NCI-H524 treated with DMSO at 0.1 percent for 48 hours (cell line): ENCODE results near the gene GPR158.

Experiments
- DNase-seq: peaks from one replicate; lab custom pipeline; 2025; lab: John Stamatoyannopoulos, UW

GPR158 gene

DNA sequence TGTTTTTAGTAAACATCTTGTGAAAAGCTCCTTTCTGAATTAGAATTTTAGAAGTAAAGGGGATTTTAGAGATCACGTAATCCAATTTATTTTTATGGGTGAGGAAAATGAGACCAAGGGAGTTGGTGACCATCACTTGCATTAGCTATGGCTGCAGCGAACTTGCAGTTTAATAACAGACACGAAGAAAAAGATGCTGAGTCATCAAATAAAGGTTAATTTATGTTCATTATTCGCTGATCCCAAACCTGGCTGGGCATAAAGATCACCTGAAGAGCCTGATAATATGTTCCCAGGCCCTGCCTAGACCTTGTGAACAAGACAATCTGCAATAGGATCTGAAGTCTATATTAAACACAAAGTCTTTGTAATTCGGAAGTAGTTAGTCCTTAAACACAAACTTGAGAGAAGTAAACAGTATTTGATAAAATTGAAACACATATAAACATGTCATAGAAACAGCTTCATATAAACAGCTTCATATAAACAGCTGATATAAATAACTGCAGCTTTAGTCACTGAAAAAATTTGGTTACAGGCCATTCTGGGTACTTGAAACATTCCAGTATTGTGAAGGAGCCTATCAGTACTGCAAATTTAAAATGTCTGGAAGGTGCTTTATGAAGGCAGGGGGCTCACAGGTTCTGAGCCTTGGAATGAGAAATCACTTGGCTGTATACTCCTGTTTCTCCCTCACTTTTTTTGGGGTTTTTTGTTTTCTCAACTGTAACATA lies 16.5 kb downstream of the GPR158 start:
- DNase-seq, result no peak

DNA sequence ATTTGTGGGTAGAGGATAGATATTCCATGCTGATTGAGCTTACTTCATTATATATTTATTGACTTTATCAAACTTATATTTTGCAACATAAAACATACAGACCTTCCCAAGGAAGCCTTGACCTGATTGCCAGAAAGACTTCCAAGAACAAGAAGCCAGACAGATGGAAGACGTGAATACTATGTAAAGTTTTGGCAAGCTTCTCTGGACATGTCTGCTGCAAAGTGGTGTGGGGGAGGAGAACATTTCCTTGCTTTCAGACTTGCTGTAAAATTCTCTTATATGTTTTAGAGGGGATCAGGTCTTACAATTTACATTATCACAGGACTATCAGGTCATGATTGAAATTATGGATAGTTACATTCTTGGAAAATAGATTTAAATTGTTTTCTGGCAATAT lies 23.4 kb downstream of the GPR158 start:
- no peak for DNase-seq

DNA sequence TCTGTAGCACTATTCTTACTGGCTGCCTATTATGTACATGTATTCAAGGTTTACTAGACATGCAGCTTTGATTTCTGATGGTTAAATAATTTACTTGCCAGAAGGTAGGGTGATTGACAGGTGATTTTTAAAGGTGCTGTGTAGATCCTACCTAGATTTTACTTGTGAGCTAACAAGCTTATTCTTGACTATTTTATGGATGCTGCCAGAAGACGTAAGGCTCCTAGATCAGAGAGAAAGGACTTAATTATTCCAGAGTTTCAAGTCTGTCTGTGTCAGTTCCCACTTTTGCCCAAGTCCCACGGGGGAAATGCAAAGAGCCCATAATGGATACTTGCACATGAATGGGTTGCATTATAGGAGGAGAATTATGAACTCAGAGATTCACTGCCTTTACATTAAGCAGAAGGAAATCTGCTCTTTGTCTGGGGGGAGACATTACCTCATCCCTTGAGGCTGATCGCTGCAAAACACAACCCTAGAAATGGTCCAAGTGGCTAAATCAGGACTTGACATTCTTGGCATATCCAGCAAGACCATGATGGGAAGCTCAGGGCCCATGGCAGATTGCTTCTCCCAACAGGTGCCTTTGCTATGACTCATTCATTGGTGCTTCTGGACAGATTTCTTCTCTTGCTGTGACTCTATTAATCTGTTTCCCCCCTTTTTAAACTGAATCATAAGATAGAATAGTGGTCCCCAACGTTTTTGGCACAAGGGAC lies 32.1 kb downstream of the GPR158 start:
- DNase-seq, result no peak

DNA sequence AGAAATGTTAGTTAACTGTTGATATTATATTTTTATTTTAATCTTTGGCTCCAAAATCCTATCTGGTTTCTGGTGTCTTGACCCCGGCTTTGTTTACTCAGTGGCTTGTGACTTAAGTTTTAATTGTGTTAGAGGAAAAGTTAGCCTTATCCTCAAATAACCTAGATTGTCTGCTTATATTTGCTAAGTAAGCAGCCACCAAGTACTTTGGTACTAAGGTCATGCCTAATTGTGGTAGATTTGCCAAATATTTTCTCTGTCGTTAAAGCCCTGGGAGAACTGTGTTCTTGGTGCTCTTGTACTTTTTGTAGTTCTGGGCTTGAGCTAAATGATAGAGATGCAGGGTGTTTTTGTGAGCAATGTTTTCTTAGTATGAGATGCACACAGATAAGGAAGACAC lies 34.8 kb downstream of the GPR158 start:
- DNase-seq, result no peak

DNA sequence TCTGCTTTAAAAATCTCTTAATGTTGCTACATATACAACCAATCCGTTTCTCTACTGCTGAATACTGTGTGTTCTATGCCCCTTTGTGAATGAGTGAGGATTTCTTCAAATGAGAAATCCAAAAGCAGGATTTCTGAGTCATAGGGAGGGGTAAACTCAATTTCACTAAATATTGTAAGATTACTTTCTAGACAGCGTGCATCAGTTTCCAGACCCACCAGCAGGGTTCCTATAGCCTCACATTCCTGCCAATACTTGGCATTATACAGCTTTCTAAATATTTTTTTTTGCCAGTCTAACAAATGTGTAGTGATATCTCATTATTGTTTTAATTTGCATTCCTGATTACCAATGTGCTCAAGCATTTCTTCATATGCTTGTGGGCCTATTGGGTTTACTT lies 35.5 kb downstream of the GPR158 start:
- no peak for DNase-seq

DNA sequence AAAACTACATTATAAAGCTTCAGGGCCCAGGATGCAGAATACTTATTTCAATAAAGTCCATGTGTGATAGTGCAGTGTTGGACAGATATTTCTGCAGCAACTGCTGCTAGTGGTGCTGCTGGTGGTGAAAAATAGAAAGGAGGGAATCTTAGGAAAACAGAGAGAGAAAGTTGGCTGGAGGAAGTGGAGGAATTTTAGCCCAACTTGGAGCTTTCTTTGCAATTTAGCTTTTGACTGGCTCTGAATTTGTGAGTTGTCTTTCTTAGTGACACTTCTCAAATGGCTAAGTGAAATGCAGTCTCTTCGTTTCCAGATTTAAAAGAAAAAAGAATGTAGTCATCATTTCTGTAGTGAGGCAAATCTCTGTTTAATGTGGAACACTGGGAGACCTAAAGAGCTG lies 45.4 kb downstream of the GPR158 start:
- no peak for DNase-seq

DNA sequence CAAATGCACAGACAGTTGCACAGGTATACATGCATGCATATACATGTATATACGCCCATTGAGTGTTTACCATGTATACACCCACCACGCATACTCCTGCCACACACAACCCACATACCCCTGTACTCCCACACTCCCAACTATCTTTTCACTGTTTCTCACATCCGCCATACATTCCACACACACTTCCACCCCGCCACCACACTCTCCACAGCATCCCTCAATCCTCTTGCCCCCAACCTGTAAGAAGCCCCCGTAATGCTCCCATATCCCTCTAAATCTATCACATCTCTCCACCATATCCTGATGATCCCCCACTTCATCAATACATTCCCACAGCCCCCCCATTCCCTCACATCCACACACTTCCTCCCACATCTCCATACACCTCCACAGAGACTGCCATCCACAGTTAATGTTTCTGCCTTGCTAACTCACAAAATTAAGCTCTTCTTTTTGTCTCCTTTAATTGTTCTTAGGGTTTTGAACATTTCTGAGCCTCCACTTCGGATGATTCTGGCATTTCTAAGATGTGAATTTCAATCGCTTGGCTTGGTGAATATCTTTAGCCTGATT lies 47.4 kb downstream of the GPR158 start:
- no peak for DNase-seq

DNA sequence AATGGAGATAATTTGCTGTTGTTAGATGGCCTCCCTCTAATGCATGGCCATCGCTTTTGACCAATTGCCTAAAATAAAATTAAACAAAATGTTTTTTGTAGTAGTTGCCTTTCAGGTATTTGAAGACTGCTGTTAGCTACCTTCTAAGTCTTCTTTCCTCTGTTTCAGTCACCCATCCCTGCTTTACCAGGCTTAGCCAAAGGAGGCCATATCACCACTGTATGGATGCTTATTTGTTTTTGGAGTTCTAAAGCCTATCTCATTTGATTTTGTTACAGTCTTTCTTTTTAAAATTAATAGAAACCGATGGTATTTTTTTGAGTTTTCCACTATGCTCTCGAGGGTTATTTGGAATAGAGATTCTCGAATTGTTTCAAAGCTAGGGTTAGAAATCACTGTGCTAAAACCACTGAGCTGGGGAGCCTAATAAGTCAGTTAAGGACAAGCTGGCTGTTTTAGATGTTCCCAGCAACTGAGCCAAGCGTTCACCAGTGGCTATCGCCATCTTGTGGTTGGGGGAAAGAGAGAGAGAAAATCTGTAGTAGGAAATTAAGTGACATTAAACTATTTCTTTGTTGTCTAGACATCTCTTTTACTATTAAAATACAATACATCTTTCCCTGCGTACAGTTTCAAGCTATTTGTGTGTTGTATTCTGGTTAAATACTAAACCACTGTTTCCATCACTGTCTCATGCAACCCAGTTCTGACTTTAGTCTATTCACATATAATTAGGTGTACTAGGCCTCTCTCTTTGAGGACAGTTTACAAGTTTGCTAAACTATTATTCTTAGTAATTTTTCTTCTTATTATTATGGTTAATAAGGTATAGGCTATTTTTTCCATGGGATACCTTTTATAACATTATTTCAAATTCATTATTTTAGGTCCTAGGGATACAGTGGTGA lies 52.2 kb downstream of the GPR158 start:
- no peak for DNase-seq

DNA sequence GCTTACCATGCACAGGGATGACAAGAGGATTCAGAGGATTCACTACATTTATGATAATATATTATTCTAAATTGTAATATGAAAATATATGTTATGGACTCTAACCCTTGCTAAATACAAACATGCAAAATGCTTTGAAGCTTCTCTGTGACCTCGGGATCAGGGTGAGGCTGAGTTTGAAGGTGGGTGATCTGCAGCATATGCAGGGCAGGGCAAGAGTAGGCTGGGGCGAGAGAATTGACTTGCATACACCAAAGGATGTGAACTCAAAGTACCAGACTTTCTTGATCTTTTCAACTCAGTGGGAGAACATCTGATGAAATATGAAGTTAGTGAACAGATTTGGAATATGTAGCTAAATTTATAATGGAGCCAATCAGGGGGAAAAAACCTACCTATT lies 57.0 kb downstream of the GPR158 start:
- no peak for DNase-seq

DNA sequence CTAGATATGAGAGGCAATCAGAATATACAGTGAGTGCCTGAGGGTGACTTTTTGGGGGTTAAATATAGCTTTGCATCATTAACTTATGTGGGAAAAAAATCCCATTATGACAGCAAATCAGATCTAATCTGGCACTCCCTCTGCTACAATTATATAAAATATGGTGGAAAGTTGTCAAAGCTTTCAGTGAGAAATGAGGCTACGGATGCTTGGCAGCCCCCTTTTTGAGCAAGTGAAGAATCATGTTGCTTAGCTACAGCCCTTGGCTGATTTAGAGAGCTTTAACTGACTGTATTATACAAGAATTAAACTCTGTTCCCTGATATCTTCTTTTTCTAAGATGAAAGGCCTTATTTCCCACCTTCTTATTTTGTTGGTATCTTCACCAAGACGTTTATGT lies 57.4 kb downstream of the GPR158 start:
- DNase-seq, result no peak

DNA sequence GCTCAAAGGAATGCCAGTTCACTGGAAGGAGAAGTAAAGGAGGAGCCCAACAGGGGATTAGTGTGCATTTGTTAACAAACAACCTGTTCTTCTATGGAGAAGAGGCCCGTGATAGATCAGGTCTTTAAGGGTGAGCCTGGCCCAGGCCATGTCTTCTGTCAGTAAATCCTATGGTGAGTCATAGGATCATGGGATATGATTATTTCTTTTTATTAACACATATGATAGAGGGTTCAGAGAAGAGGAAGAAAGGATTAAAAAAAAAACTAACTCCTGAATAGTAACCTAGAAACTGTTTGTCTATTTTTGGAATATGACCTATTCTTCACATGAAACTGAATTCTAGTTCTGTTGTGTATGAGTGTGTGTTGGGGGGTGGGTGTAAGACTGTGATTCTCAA lies 70.4 kb downstream of the GPR158 start:
- DNase-seq, result no peak

DNA sequence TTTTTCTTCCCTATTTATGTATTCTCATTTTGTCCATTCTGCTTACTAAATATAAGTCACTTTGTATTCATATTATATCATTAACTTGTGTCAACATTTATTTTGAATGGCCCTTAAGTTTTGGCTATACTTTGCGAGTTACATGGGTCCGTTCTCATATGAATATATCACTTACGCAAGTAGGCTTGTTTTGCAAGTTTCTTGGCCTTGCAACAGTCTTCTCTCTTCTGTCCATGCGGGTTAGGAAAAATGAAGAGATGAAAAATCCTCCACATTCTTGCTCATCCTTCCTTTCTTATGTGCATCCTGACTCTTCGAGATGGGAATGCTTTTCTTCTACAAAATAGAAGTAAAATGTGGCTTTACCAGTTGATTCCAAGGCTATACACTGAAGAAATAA lies 82.8 kb downstream of the GPR158 start:
- no peak for DNase-seq

DNA sequence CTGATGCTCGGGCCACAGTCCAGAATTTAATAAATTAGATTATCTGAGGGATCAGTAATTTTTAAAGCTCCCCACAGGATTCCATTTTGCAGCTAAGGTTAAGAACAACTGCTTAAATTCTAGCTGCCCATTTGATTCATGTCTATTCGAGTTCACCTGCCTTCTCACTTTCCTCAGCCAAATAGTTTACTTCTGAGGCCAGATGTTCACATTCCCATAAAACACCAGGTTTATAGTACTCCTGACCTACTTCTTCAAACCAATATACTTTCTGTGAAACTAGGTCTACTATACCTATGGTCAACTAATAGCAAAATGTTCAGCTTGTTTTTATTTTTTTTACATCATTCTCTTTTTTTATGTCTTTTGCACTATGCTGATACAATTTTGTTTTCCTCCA lies 86.3 kb downstream of the GPR158 start:
- no peak for DNase-seq

DNA sequence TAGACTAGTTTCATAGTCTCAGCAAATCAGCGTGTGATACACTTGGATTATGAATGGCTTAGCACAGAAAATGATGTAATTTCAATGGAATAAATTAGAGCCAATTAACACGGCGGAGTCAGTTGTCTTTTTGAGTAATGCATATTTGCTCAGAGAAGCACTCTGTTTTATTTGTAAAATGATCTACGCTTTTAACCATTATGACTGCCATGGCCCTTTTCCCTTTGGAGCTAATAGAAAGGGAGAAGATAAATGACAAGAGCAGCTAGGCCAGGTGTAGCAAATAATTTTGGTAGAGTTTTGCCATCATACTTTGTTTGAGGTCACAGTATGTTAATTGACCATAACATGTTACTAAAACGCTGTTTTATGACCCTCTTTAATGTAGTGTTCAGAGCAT lies 86.8 kb downstream of the GPR158 start:
- no peak for DNase-seq

DNA sequence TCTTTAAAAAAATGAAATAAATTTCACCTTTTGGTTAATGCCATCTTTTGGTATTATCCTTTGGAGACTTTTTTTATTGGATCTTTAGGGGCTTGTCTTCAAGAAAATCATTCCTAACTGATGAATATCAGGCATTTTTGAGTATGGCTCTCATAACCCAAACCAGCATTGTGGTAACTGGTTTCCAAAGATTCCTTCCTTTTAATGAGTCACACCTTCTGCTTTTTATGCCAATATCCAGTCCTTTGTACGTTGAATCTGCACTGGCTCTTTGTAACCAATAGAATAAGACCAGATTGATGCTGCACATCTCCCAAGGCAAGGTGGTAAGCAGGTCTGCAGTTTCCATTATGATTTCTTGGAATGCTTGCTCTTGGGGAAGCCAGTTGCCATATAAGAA lies 89.1 kb downstream of the GPR158 start:
- DNase-seq, result no peak

DNA sequence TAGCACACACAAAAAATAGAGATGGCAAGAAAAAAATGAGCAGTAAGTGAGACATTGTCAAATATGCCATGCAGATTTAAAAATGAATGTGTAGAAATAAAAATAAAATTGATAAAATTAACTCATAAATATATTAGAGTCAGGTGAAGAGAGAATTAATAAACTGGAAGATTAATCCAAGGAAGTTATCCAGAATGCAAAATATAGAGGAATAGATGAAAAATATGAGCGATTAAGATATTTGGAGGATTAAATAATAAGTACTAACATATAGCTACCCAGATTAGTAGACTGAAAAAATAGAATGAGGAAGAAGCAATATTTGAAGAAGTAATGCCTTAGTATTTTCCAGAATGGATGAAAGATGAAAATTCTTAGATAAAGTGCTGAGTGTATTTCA lies 103.4 kb downstream of the GPR158 start:
- no peak for DNase-seq

DNA sequence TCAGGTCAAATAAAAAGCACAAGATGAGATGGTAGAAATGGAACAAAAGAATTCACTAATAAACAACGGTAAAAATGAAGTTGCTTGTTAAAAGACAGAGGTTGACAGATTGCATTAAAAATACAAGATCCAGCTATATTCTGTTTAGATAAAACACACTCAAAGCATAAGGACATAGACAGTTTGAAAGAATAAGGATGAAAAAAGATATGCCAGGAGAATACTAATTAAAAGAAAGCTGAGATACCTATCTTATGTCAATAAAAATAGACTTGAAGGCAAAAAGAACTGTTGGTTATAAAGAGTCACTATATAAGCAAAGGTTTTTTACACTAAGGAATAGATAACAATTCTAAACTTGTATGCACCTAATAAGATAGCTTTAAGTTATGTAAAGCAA lies 105.3 kb downstream of the GPR158 start:
- no peak for DNase-seq

DNA sequence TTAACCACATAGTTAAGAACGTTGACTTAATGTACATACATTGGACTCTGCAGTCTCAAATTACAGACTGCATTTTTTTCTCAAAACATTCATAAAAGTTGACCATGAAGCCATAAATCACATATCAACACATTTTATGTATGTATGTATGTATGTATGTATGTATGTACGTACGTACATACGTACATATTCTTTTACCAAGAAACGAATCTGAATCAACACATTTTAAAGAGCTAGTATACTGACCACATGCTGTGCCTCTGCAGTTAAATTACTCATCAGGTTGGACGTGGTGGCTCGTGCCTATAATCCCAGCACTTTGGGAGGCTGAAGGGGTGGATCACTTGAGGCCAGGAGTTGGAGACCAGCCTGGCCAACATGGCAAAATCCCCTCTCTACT lies 105.8 kb downstream of the GPR158 start:
- no peak for DNase-seq

DNA sequence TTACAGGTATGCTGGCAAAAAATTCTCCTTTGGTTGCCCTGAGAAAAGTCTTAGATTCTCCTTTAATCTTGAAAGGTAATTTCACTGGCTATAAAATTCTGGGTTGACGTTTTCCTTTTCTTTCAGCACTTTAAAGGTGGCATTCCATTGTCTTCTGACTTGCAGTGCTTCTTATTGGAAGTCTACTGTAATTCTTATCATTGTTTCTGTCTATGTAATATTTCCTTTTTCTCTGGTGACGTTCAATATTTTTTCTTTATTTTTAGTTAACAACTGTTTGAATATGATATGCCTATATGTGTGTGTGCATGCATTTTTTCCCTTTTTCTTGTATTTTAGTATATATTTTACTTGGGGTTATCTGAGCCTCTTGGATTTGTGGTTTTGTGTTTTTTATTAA lies 111.0 kb downstream of the GPR158 start:
- DNase-seq, result no peak

DNA sequence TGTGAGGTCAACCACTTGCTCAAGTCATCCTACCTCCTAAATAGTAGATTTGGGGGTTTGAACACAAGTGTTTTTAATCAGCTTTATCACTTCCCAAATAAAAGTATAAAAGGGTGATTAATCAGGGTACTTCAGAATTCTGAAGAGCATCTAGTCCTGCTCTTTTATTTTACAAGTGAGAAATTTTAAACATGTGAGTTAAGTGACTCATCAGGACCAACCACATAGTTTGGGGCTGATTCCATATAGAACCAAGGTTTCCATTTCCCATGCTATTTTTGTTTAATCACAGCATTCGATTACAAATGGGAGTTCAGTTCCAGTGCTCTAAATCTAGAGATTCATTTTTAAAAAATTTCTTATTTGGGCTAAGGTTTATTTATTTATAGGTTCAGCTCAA lies 113.4 kb downstream of the GPR158 start:
- DNase-seq, result no peak

DNA sequence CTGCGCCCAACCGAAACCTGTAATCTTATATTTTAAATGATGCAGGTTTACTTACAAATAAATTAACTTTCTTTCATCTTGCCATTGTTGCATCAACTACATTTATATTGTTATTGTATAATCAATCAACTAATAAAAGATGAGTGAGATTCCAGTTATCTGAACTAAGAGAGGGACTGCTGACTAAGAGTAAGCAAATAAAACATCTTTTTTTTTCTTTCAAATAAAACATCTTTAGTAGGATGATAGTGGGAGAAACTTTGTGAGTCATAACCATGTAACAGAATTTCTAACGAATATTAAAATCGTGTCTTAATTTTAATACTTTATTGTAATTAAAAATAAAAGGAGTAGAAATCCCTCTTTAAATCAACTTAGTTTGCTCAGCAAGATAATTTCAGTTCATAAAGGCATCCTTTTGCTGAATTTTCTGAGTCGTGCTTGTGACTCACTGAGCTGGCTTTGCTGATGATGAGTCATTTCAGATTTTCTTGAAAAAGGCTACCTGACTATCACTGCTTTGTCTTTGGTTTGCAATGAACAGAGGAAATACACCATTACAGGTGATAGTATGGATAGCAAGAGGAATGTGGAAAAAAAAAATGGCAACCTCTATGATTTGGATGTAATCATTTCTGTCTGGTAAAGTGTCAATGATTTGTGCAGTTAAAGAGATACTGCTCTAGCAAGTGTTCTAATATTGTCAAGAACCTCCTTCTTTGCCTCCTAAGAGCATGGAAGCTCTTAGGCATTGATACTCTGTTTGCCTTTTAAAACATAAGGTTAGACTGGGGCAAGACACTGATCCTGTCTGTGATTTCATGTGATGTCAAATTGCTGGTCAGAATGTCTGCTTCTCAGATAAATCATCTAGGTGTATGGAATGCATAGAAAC lies 119.5 kb downstream of the GPR158 start:
- no peak for DNase-seq

DNA sequence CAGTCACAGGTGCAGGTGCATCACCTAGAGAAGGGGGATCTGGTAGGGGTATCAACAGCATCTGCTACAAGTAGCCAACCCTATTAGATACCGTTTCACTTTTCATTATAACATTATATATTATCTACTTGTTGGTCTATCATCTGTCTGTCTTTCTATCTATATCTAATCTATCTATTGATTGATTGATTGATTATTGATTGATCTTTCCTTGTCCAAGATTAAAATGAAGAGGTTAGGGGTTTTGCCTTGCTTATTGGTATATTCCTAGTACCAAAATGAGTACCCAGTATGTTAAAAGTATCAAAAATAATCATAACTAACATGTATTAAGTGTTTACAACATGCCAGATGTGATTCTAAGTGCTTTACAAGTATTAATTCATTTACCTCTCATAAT lies 121.5 kb downstream of the GPR158 start:
- DNase-seq, result no peak
